Right renal cortex interstitium (tissue), 3 donors: Measurements from ENCODE around the gene MATR3. TPM values are rescaled to one million over a fixed set of nuclear protein-coding genes. Genes with fewer than 3 reads are reported as not detected.

Experiments used
- DNase-seq, 3 donors: peaks; one replicate each; pipeline ENCODE4 v3.0.0-alpha.2; 2013; ENCODE audit warnings: low read depth in 3 of 3, low spot score in 2 of 3
- polyA plus RNA-seq, 3 donors: library from polyadenylated mRNA; unstranded; fragments of 120-200 nt; gene quantifications; one replicate each; pipeline ENCODE4 v1.2.1, GENCODE V29; 2013; ENCODE audit not compliant: insufficient read length in 3 of 3

Gene MATR3
- polyA plus RNA-seq, 3 donors = 702 to 822 (median 791) TPM

DNA sequence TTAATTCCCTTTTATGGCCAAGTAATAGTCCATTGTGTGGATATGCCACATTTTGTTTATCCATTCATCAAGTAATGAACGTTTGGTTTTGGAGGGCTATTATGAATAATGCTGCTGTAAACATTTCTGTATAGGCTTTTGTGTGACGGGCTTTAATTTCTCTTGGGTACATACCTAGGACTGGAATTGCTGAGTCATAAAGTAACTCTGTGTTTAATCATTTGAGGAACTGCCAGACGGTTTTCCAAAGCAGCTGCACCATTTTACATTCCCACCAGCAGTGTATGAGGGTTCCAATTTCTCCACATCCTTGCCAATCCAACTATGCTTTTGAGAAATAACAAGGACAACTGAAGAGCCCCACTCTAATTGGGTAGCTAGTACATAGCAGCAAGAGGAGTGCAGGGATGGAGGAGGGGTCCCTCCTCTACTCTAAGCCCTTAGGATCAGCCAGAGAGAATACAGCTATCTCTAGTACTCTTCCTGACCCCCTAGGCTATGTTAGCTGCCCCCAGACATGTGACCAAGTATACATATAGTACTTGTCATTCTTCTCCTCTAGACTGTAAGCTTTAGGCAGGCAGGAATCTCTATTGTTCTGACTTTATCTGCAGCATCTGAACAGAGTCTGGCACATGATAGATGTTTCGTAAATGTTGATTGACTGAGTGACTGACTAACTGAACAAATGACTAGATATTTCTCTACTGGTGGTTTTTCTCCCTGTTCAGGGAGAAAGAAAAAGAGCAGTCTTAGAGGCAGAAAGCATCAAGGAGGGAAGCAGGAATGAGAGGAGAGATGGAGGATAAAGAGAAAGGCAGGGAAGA lies 22.1 kb upstream of the MATR3 start:
- no peak for DNase-seq

DNA sequence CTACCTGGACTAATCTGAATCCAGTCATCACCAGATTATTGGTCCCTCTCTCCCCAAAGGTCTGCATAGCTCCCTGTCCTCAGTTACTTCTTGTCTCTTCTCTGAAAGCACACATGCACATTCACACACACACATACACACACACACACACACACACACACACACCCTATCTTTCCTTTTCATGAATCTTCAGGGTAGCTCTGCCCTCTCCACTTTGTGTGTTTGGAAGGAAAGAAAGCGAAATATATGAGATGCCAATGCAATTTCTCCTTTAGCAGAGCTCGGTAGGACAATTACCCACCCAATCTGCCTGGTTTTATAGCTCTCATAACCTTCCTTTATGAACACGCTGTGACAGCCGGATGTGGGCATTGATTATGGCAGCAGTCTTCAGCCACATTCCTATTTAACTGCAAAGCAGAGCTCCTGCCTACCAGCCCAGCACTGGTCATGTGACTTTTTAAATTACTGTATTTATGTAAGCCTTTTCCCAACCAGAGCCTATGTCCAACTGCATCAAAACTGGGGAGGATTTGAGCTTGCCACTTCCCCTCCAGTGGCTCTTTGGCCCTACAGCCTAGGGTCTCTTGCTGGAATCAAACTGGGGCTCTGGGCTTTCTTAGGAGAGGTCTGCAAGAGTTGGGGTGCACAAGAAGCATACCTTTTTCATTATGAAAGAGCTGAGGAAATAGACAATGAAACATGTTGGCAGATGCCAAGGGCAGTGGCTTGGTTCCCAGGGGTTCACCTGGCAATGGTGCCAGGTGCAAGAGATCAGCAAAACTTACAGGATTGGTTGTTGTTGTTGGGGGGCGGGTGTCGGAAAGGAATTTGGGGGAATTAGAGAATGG lies 20.8 kb upstream of the MATR3 start:
- no peak for DNase-seq

DNA sequence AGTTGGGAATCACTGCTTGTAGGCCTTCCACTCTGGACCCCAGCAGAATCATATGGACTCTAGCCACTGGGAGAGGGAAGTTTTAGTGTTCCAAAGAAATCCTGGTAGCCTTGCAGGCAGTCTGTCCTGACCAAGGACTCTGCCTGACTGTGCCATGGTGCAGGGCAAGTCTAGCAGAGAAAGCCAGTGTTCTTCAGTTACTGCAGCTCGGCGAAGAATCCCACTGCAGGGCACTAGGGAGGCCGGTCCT lies 20.3 kb upstream of the MATR3 start:
- DNase-seq = no peak

DNA sequence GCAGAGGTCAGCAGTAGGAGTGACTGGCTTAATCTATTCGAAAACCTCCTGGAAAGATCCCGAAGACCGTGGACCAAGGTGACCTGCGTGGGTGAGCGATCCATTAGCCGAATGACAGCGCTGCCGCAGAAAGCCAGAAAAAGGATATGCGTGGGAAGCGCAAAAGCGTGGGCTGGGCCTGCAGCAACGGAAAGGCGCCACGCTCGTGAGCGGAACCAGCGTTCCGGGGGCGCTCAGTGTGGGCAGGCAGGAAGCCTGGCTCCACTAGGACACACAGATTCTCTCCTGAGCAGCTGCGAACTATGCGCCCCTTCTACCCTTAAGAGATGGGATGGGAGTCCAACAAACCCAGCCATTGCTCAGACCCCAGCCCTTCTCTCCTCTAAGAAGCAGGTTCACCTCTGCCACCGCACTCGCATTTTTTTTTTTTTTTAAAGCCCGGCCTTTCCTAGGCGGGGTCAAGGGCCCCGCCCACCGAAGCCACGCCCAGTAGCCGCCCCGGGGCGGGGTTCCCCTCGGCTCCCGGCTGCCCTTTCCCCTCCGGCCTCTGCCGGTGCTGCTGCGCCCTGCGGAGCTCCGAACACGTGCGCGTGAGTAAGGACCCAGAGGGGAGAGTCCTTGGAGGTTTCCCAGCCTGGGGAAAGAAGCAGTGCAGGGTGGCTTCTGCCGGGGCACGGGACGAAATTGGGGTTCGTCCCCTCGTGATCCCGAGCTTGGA lies 19.8 kb upstream of the MATR3 start:
- peak in 2 of 3 donors; percentile 48 to 53 for DNase-seq

DNA sequence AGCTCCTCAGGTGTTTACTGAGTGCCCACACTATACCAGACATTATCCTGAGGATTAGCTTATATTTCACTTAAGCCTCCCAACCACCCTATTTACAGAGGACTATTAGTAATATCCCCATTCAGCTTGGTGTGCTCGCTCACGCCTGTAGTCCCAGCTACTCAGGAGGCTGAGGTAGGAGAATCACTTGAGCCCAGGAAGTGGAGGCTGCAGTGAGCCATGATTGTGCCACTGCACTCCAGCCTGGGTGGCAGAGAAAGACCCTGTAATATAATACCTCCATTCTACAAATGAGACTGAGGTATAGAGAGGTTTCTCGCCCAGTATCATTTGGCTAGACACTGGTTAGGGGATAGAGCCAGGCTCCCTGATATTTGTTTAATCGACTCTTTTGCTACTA lies 18.0 kb upstream of the MATR3 start:
- DNase-seq = no peak

DNA sequence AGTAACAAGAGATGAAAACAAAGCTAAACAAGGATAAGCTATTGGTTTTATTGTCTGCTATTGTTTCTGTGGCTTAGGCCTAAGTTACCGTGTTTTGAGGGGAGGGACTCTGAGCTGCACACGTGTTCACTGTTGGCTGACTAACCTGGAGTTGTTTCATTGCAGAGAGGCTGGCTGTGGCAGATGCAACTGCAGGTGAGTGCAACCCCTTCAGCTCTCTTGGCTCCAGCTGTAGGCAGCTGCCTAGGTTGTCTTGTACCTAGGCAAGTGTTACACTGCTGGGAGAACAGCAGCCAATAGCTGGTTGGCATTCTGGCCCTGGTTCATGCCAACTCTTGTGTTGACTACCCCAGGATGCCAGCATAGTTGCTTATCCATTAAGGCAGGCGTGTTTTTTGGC lies 17.6 kb upstream of the MATR3 start:
- no peak for DNase-seq

DNA sequence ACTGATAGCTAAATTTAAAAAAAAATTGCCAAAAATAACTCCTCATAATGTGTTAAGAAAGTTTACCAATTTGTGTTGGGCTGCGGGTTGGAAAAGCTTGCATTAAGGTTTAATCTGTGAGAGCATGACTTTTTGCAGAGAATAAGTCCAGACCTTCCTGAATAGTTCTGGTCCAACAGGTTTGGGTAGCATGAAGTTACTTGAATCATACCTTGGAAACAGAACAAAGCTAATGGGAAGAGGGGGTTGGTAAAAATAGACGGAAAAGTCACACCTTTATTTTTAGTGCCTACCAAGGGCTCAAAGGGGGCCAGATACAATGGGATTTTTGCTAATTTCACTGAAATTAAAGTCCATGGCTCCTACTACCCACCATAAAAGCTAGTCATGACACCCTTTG lies 17.1 kb upstream of the MATR3 start:
- no peak for DNase-seq

DNA sequence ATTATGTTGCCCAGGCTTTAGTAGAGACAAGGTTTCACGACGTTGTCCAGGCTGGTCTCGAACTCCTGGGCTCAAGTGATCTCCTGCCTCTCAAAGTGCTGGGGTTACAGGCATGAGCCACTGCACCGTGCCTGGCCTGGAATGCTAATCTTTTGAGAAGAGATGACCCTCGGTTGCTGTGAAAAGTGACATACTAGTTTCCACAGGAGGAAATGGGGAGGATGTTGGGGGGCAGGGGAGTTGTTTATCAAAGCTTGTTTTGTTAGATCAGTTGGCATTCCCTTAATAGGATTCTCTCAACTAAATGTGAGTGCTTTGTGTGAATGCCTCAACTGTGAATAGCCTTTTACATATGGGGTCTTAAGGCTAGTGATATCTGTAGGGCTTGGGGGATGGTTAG lies 16.4 kb upstream of the MATR3 start:
- DNase-seq = no peak

DNA sequence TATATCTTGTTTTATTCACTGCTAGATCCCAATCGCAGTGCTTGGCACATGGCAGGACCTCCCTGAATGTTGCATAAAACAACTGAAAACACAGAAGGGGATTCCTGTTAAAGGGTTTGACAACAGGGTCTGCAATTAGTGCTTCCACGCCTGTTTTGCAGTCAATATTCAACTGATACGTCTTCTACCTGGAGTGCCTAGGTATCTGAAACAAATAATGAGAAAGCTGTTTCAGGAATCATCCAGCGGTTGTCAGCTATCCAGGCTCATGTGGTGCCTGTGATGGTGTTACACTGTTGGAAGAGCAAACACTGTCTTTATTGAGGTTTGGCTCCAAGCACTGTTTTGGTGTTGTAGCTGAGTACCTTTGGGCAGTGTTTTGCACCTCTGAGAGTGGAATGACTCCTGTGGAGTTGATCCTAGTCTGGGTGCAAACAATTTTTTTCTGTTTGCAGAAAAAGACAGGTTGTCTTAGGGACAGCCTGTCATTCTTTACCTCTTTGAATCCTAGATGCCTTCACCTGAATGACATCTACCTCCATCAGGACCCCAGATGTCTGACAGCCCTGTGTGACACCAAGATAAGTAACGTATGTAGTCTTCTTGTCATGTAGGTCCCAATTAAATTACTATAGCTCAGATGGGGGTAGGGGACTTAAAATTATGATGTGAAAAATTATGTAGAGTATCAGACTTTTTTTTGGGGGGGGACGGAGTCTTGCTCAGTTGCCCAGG lies 14.8 kb upstream of the MATR3 start:
- DNase-seq = no peak

DNA sequence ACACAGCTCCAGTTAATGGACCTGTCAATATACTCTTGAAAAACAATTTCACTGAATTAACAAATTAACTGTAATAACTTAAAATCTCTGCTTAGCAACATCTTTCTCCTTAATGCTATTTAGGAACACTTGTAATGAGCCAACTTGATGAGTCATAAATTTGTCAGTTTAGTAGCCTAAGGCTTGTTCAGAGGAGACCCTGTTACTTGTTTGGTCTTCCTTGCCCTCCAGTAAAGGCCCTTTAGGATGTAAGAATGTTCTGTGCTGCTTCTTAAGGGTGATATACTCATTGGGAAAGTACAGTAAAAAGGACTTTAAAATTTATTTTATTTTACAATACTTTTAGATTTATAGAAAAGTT lies 11.4 kb upstream of the MATR3 start:
- DNase-seq = no peak

DNA sequence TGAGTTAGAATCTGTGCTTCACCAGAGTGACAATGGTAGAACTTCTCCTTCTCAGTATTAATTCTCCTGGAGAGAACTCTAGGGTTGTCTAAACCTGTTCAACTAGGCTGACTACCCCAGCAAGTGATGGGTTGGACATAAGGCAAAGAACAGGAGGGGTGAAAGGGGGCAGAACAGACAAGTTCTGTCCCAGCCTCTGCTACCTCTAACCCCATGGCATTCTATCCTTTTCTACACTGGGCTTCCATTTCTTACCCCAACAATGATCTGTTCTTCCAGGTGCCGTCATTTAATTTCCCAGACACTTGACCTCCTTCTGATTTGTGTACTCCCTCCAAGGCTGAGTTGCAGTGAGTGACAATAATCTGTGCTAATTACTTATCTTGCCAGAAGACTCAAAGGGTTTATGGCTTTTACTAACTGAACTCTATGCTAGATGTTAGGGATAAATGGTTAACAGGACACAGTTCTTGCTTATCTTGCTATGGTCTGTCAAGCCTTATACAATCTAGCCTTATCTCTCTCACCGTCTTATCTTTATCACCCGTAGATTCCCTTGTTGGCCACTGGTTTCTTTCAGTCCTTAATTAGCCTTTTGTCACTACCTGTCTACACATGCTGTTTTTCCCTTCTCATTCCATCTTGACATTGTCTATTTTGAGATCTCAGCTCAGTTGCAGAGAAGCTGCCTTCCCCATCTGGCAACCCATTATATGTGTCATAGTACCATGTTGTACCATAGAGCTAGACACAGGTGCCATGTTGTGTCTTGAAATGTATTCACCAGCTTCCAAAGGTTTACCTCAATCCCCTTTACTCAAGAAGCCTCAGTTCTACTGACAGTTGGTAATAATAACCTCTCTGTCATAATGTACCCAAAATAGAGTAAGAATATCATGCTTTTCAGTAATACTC lies 10.0 kb upstream of the MATR3 start:
- no peak for DNase-seq

DNA sequence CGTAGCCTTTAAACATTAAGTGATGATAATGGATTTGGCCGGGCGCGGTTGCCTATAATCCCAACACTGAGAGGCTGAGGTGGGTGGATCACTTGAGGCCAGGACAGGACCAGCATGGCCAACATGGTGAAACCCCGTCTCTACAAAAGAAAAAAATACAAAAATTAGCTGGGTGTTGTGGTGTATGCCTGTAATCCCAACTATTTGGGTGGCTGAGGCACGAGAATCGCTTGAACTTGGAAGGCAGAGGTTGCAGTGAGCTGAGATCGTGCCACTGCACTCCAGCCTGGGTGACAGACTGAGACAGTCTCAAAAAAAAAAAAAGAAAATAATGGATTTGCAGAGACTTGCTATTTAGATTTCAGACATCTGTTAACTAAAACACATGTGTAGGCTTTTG lies 9.2 kb upstream of the MATR3 start:
- no peak for DNase-seq

DNA sequence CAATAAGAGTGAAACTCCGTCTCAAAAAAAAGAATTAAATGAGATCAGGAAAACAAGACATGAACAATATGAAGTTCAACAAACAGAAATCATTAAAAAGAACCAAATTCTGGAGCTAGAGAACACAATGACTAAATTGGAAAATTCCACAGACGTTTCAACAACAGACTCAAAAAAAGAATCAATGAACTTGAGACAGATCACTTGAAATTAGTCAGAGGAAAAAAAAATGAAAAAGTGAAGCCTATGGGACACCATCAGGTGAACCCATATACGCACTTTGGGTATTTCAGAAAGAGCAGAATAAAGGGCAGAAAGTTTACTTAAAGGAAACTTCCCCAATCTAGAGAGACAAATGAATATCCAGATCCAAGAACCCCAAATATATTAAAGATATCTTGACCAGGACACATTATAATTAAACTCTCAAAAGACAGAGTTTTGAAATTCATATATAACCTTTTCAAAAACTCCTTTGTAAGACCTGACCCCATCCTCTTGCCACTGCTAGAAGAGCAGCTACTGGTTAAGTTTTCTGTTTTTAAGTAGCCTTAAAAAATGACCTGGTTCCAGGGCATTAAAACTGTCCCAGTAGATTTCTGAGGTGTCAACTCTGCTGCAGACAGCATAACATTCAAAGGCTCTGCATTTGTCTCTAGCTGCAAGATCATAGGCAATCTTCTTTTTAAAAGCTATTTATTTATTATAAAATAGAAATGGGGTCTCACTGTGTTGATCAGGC lies 7.7 kb upstream of the MATR3 start:
- no peak for DNase-seq

DNA sequence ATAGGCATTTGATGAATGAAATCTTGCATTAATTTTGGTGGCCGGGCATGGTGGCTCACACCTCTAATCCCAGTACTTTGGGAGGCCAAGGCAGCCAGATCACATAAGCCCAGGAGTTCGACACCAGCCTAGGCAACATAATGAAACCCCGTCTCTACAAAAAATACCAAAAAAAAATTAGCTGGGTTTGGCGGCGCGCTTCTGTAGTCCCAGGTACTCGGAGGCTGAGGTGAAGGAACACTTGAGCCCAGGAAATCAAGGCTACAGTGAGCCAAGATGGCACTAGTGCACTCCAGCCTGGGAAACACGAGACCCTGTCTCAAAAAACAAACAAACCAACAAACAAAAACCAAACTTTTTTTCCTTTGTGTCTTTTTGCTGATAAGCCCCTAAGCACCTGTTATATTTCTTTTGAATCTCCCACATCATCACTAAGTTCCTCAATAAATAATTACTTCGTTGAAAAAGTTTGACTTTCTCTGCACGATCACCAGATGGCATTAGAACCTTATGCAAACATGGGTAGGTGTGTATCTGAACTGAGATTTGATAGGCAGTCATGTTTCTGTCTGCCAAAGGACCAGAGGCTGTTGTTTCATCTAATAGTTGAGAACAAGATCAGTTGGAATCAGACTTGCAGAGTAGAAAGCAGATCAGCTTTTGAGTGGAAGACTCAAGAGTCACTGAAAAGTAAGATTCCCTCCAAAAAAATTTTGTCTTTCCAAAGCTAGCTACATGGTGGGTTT lies 5.5 kb upstream of the MATR3 start:
- DNase-seq = no peak

DNA sequence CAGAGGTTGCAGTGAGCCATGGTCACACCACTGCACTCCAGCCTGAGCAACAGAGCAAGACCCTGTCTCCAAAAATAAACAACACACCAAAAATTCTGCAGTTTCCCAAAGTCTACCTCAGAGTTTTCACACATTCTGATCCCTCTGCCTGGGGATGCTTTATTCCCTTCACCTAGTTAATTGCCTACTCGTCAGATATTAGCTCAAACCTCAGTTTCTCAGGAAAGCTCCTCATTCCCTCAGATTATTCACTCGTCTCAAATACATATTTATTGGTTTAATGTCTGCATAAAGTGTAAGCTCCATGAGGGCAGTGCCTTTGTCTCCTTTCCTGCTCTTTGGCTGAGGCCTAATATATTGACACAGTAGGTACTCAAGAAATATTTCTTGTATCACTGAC lies 2.5 kb upstream of the MATR3 start:
- no peak for DNase-seq

DNA sequence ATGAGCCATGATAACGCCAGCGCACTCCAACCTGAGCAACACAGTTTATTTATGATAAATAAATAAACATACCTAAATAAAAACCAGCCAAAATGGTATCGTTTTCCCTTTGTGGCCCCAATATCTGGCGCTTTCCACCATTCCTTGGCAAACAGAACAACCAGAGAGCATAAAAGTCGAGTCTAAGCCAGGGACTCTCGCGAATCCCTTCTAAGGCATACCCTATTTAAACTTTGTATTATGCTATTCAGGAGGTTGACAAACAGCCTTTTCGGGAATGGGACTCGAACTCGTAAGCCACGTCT lies 386 bp upstream of the MATR3 start:
- DNase-seq = no peak

DNA sequence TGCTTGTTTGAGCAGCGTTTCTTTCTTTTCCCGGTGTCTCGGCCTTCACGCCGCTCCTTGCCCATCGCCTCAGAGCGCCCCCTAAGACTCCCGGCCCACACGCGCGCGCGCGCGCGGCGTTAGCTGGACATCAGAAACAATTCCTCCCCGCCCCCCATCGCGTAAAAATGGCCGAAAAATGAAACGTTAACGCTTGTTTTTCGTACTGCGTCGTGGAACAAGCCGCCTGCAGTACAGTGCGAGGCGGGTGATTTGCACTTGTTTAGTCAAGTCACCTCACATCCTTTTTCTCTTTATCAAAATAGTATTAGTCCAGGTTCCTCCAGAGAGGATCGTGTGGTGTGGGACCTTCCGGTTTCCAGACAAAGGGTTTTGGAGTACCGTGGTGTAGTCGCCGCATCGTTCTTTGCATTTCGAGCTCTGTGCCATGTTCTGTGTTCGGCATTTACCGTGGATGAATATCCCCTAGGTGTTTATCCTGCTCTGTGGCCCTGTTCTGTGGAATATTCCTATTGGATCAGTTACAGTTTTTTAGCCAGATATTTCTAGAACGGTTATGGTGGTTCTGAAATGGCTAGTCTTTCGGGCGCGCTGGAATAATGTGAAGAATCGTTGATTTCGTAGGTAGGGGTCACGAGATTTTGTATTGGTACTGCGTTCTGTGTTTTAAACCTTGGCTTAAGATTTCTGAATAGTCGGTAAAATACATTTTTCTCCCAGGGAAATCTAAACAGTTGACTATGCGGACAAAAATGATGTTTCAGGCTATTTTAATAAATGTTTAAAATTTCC lies 1.0 kb downstream of the MATR3 start:
- peak; percentile 82 to 83 (median 83) for DNase-seq
